ENCODE measurements around the gene LATS2. TPM values are rescaled to one million over a fixed set of nuclear protein-coding genes. Genes with fewer than 3 reads are reported as not detected.
A peak's percentile ranks its signal among the peaks of the same experiment; 100 is the strongest.
"Not testable (repeated sequence)": the region's sequence is repeated elsewhere in the genome, so short reads cannot be mapped to it uniquely, and the experiment has no call there.

Gene LATS2
- total RNA-seq, 1 donor from 2014 or later, result 44.1 TPM

DNA sequence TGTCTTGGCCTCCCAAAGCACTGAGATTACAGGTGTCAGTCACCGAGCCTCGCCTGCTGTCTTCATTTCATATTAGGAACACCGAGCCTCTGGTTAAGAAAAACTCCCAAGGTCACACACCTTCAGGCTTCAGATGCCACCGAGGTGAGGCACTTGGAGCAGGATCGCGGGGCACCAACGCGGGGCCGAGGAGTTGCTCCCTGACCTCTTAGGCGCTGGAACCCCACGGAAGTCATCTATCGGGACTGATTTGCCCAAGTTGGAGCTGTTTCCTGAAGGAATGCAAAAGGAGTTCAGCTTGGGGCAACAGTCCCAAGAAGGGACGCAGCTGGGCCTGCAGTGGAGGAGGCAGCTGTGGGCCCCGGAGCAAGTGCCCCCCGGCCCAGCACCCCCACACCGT is 108.5 kb downstream of the LATS2 start:
- H3K36me3 ChIP-seq, result no peaks in the 10 kb centered on the region
- no peak for ATAC-seq
- no peaks in the 10 kb centered on the region for H3K9me3 ChIP-seq
- no peak overlapping the region for H3K27ac ChIP-seq
- H3K4me1 ChIP-seq, result no peaks in the 10 kb centered on the region
- H3K4me3 ChIP-seq, result no peak overlapping the region
- no peaks in the 10 kb centered on the region for H3K27me3 ChIP-seq
- intact Hi-C loops (cut with DNase I), result no loop called here
- DNase-seq, result no peak
- TF ChIP-seq, protein P1, sequence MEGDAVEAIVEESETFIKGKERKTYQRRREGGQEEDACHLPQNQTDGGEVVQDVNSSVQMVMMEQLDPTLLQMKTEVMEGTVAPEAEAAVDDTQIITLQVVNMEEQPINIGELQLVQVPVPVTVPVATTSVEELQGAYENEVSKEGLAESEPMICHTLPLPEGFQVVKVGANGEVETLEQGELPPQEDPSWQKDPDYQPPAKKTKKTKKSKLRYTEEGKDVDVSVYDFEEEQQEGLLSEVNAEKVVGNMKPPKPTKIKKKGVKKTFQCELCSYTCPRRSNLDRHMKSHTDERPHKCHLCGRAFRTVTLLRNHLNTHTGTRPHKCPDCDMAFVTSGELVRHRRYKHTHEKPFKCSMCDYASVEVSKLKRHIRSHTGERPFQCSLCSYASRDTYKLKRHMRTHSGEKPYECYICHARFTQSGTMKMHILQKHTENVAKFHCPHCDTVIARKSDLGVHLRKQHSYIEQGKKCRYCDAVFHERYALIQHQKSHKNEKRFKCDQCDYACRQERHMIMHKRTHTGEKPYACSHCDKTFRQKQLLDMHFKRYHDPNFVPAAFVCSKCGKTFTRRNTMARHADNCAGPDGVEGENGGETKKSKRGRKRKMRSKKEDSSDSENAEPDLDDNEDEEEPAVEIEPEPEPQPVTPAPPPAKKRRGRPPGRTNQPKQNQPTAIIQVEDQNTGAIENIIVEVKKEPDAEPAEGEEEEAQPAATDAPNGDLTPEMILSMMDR (IDR thresholded peaks at IDR 0.05), result no peak

DNA sequence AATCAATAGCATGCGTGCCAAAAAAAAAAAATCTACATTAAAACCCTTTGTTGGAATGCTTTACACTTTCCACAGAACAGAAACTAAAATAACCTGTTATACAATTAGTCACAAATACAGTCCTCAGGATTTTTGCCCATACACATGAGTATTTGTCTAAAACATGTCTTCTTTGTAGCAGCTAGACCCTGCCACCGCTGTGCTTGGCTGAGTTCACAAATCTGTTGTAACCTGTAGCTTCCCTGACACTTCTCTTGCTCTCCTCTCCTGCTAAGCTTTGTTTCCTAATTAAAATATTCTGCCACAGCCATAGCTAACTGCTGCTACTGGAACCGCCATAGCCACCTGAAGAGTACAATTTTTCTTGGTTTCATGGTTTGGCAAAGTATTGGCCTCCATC is 113.4 kb downstream of the LATS2 start:
- H3K36me3 ChIP-seq, DNase-seq, H3K4me1 ChIP-seq, H3K4me3 ChIP-seq, ATAC-seq, H3K9me3 ChIP-seq, H3K27ac ChIP-seq, H3K27me3 ChIP-seq: not testable (repeated sequence)
- intact Hi-C loops (cut with DNase I), result loop anchor here (10.0 kb wide), 1 partner anchor 157 kb away; no protein-coding TSS in a partner anchor

DNA sequence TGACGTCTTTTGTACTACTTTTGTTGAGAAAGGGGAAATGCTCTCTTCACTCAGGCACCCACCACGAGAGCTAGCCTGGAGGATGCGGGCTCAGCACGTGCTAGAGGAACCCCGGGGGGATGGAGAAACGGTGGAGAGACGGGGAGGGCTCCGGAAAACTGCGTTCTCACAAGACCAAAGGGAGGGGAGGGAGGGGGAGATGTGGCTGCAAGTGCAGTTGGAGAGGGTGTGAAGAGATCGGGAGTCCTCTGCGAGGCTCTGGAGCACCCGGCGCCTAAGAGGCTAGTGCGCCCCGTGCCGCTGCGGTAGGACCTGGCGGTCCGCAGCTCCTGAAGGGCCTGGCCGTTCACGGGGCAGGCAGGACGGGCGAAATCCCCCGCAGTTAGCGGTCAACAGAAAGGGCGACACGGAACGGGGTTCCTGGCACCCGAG is 115.4 kb downstream of the LATS2 start:
- DNase-seq (peak; percentile 62), ATAC-seq (peak; percentile 45)
- Histone ChIP-seq H3K27me3 (no peaks in the 10 kb centered on the region), H3K4me1 (peaks cover 4% of the 10 kb centered on the region), H3K27ac (no peak overlapping the region), H3K9me3 (no peaks in the 10 kb centered on the region), H3K36me3 (no peaks in the 10 kb centered on the region), H3K4me3 (no peak overlapping the region)
- TF ChIP-seq, protein P1 (IDR thresholded peaks at IDR 0.05), result no peak
- intact Hi-C loops (cut with DNase I), result loop anchor here (10.0 kb wide), 1 partner anchor 159 kb away; no protein-coding TSS in a partner anchor

DNA sequence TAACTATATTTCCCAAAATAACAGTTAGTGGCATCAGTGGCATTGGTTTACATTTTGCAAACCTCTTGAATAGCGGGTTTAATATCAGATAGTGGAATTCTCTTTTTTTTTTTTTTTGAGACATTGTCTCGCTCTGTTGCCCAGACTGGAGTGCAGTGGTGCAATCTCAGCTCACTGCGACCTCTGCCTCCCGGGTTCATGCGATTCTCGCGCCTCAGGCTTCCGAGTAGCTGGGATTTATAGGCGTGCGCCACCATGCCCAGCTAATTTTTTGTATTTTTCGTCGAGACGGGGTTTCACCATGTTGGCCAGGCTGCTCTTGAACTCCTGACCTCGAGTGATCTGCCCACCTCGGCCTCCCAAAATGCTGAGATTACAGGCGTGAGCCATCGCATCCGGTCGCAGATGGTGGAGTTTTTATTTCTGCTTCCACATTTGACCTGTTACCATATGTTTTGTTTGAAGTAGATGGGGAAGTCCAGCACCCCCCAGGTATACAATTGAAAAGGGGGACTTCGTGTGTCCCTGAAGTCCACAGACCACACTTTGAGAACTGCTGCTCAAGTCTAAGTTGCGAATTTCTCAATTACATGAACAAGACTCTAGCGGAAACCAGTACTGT is 118.3 kb downstream of the LATS2 start:
- Histone ChIP-seq H3K4me1 (peaks cover 4% of the 10 kb centered on the region), H3K27ac (peak overlapping the region; percentile 11), H3K36me3 (no peaks in the 10 kb centered on the region), H3K27me3 (no peaks in the 10 kb centered on the region), H3K4me3 (no peak overlapping the region), H3K9me3 (no peaks in the 10 kb centered on the region)
- intact Hi-C loops (cut with DNase I), result loop anchor here (10.0 kb wide), 1 partner anchor 162 kb away; no protein-coding TSS in a partner anchor
- TF ChIP-seq, protein P1 (IDR thresholded peaks at IDR 0.05), result no peak
- ATAC-seq (no peak), DNase-seq (no peak)

DNA sequence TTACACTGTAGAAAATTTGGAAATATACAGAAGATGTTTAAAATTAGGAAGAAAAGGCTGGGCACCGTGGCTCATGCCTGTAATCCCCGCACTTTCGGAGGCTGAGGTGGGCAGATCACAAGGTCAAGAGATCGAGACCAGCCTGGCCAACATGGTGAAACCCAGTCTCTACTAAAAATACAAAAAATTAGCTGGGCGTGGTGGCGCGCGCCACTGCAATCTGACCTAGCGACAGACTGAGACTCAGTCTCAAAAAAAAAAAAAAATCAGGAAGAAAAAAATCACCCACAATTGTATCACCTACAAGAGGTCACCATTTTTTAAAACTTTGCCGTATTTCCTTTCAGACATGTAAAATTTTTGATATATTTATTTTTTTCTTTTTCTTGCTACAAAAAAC is 120.9 kb downstream of the LATS2 start:
- H3K27ac ChIP-seq, result peak overlapping the region; percentile 58

DNA sequence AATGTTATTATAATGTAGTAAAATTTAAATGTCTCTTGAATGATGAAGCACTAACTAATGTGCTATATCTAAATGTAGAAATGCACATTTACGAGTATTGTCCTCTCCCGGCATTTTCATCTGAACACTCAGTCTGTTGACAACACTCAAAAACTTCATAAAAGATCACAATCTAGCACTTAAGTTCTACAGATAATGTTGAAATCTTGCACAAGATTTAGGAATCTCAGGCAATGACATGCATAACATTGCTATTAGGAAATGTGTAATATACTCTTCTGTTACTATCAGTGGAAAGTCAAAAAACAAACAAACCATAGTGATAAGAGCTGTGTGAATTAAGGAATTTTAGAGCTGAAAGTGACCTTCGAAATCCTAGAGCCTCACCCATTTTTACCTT is 121.3 kb downstream of the LATS2 start:
- no peak for ATAC-seq
- intact Hi-C loops (cut with DNase I), result loop anchor here (10.0 kb wide), 1 partner anchor 165 kb away; no protein-coding TSS in a partner anchor

More for the DNA sequence above, 120.9 kb downstream of the LATS2 start:
- not testable (repeated sequence) for ATAC-seq, DNase-seq, H3K4me3 ChIP-seq, H3K36me3 ChIP-seq, H3K27me3 ChIP-seq, H3K4me1 ChIP-seq, H3K9me3 ChIP-seq
- intact Hi-C loops (cut with DNase I), result loop anchor here (10.0 kb wide), 1 partner anchor 164 kb away; no protein-coding TSS in a partner anchor

More for the DNA sequence above, 121.3 kb downstream of the LATS2 start:
- TF ChIP-seq, protein P1 (IDR thresholded peaks at IDR 0.05), result no peak
- Histone ChIP-seq H3K9me3 (no peaks in the 10 kb centered on the region), H3K27ac (peak overlapping the region; percentile 58), H3K4me1 (no peaks in the 10 kb centered on the region), H3K4me3 (no peak overlapping the region), H3K36me3 (no peaks in the 10 kb centered on the region), H3K27me3 (no peaks in the 10 kb centered on the region)
- DNase-seq, result no peak
